K562 (cell line): ENCODE results near the gene OR51B5. TPM values are rescaled to one million over a fixed set of nuclear protein-coding genes. Genes with fewer than 3 reads are reported as not detected.

ENCODE experiments used
- ATAC-seq: fragments of 200-7000 bp; cut with Tn5 transposase; 3 replicates; pipeline ENCODE4 v1.9.1; 2020; ENCODE audit warnings: moderate library complexity
- BruUV-seq: library from RNA; stranded (reverse); fragments of 400-500 nt; replicated peaks from 2 replicates; lab custom pipeline; 2021; lab: Mats Ljungman, UMichigan
- CTCF ChIA-PET: fragments of 300-600 bp; formaldehyde crosslinking; extraction: SDS; loops from one replicate; lab custom pipeline; 2021; ENCODE audit warnings: low intra/inter-chr PET ratio; lab: Yijun Ruan, JAX
- POLR2A ChIA-PET: fragments of 300-600, 350-650 bp; sonication (Branson Sonifier 250); formaldehyde crosslinking; extraction: SDS; loops from one replicate; lab custom pipeline; 2021; ENCODE audit warnings: antibody characterized with exemption, inconsistent platforms; lab: Yijun Ruan, JAX
- DNase-seq, 4 experiments: peaks; one replicate each; pipeline versions ENCODE4 v3.0.0 to v3.0.0-alpha.2; 2011 to 2018; ENCODE audit warnings: low spot score in 3 of 4, mixed read lengths in 3 of 4; ENCODE audit errors: extremely low read depth in 1 of 4
- FAIRE-seq: peaks from 2 replicates; lab custom pipeline; 2011; peaks lifted over from hg19 to GRCh38; lab: Jason Lieb, UNC
- H2AFZ ChIP-seq: 2 replicates; pipeline ENCODE4 v1.6.0; 2011; ENCODE audit warnings: low read depth, low read length, control low read depth, inconsistent platforms
- H3K27ac ChIP-seq: fragments of 200-600 bp; 3 replicates; pipeline ENCODE4 v1.8.0; 2011; ENCODE audit warnings: low read depth, mild to moderate bottlenecking, control low read depth, inconsistent platforms, low read length, moderate library complexity, mixed read lengths; ENCODE audit errors: extremely low read depth
- H3K27me3 ChIP-seq, 2 experiments: fragments of 300-600 bp in 1 of 2; 2 replicates in 1 of 2; 3 replicates in 1 of 2; pipeline versions ENCODE4 v1.6.0 to v1.8.0; 2011; ENCODE audit warnings: inconsistent platforms in 2 of 2, low read length in 2 of 2, mild to moderate bottlenecking in 1 of 2, mixed read lengths in 1 of 2, moderate library complexity in 1 of 2; ENCODE audit not compliant: control insufficient read depth in 2 of 2, insufficient read depth in 2 of 2
- H3K36me3 ChIP-seq: fragments of 300-600 bp; 3 replicates; pipeline ENCODE4 v1.8.0; 2011; ENCODE audit warnings: mild to moderate bottlenecking, low read length, inconsistent platforms; ENCODE audit not compliant: control insufficient read depth, insufficient read depth
- H3K4me1 ChIP-seq, 2 experiments: fragments of 200-600 bp in 1 of 2; replicated peaks in 1 of 2; 2 replicates in 1 of 2; 3 replicates in 1 of 2; pipeline versions ENCODE4 v1.5.1 to v1.8.0; 2011; ENCODE audit warnings: inconsistent platforms in 2 of 2, low read length in 2 of 2, mild to moderate bottlenecking in 1 of 2, mixed read lengths in 1 of 2, moderate library complexity in 1 of 2; ENCODE audit not compliant: control insufficient read depth in 2 of 2, insufficient read depth in 2 of 2
- H3K4me2 ChIP-seq: 2 replicates; pipeline ENCODE4 v1.6.1; 2011; ENCODE audit warnings: low read length, control low read depth, inconsistent platforms, mixed read lengths; ENCODE audit not compliant: insufficient read depth
- H3K4me3 ChIP-seq: fragments of 200-600 bp; sonication (generic), shearing (Covaris generic); 2 replicates; pipeline ENCODE4 v1.5.1; 2016; ENCODE audit warnings: control low read depth, inconsistent platforms
- H3K79me2 ChIP-seq: fragments of 200-600 bp; 3 replicates; pipeline ENCODE4 v1.8.0; 2011; ENCODE audit warnings: low read length, inconsistent platforms; ENCODE audit not compliant: control insufficient read depth, insufficient read depth
- H3K9ac ChIP-seq, 2 experiments: 2 replicates each; pipeline versions ENCODE4 v1.6.0 to v1.6.1; 2011; ENCODE audit warnings: low read depth in 2 of 2, low read length in 2 of 2, control low read depth in 1 of 2, inconsistent platforms in 1 of 2, mild to moderate bottlenecking in 1 of 2, mixed read lengths in 1 of 2; ENCODE audit not compliant: insufficient read depth in 1 of 2
- H3K9me1 ChIP-seq: one replicate; pipeline ENCODE4 v1.6.0; 2011; ENCODE audit warnings: inconsistent platforms, mild to moderate bottlenecking, low read length, moderate library complexity; ENCODE audit not compliant: control insufficient read depth, insufficient read depth
- H3K9me3 ChIP-seq: replicated peaks from 2 replicates; pipeline ENCODE4 v1.5.1; 2011; ENCODE audit warnings: low read depth, low read length, inconsistent platforms; ENCODE audit not compliant: control insufficient read depth, insufficient read depth
- H4K20me1 ChIP-seq: replicated peaks from 2 replicates; pipeline ENCODE4 v1.6.1; 2011; ENCODE audit warnings: low read length, inconsistent platforms, mixed read lengths; ENCODE audit not compliant: control insufficient read depth, insufficient read depth
- E2F4 ChIP-seq: sonication (generic); formaldehyde crosslinking; IDR thresholded peaks from 2 replicates; pipeline ENCODE4 v1.8.0; 2022; ENCODE audit warnings: mild to moderate bottlenecking, low read depth, missing genetic modification reagents
- HNRNPK ChIP-seq: fragments of 200-400 bp; formaldehyde crosslinking; IDR thresholded peaks from one replicate; pipeline ENCODE4 v1.6.1; 2018; ENCODE audit warnings: mild to moderate bottlenecking, low read depth, low read length; ENCODE audit not compliant: poor library complexity, severe bottlenecking
- KDM1A ChIP-seq, 2 experiments: fragments of 450-650 bp; IDR thresholded peaks; 2 replicates each; pipeline ENCODE4 v1.6.1; 2016; ENCODE audit warnings: mild to moderate bottlenecking in 2 of 2
- LARP7 ChIP-seq: fragments of 450-650 bp; IDR thresholded peaks from 2 replicates; pipeline ENCODE4 v1.6.1; 2016
- PCBP1 ChIP-seq: fragments of 200-400 bp; formaldehyde crosslinking; IDR thresholded peaks from 2 replicates; pipeline ENCODE4 v1.6.1; 2018; ENCODE audit warnings: mild to moderate bottlenecking, low read depth, low read length; ENCODE audit not compliant: poor library complexity, severe bottlenecking
- PCBP2 ChIP-seq: fragments of 200-400 bp; formaldehyde crosslinking; IDR thresholded peaks from 2 replicates; pipeline ENCODE4 v1.6.1; 2018; ENCODE audit warnings: low read length, low read depth, mild to moderate bottlenecking, moderate library complexity; ENCODE audit not compliant: poor library complexity, severe bottlenecking
- U2AF1 ChIP-seq: fragments of 200-400 bp; formaldehyde crosslinking; optimal IDR thresholded peaks from 2 replicates; pipeline ENCODE3; 2017; ENCODE audit warnings: mild to moderate bottlenecking, low read depth, low read length, moderate library complexity
- WGBS: fragments of 100-300 bp; shearing (Covaris generic); methylation state at CpG from one replicate; pipeline ENCODE4 v1.1.6; 2016; ENCODE audit warnings: low coverage, mixed read lengths; ENCODE audit not compliant: insufficient coverage; ENCODE audit errors: missing lambda C conversion rate; 5-methylcytosine and 5-hydroxymethylcytosine counted together
- in situ Hi-C: fragments of 300-500 bp; cut with MboI; formaldehyde crosslinking; loops from 4 replicates; pipeline ENCODE4 v1.15.0; 2018; ENCODE audit warnings: inconsistent platforms, mixed read lengths
- intact Hi-C: fragments of 100-400 bp; cut with micrococcal nuclease; formaldehyde crosslinking; loops from 2 replicates; pipeline ENCODE4 v1.14.2; 2022
- polyA plus RNA-seq, 8 experiments: library from polyadenylated mRNA; depleted of rRNA in 4 of 8; stranded (reverse) in 5 of 8; unstranded in 3 of 8; fragments of >200 nt; fragmentation: Nextera tagmentation in 2 of 8; fragmentation: Illumina TruSeq in 1 of 8; extraction: Ambion mirVana in 2 of 8; extraction: Trizol in 1 of 8; gene quantifications; 2 replicates each; pipeline versions ENCODE4 v1.2.1 to v1.2.3, GENCODE V29; 2011 to 2014; ENCODE audit warnings: inconsistent platforms in 1 of 8, missing spikeins in 1 of 8
- total RNA-seq, 7 experiments: library from RNA; depleted of rRNA in 6 of 7; stranded (reverse); fragments of >200 nt in 6 of 7; fragmentation: Illumina TruSeq in 2 of 7; extraction: Trizol in 2 of 7; gene quantifications; 2 replicates each; pipeline versions ENCODE4 v1.2.1 to v1.2.3, GENCODE V29; 2011 to 2021; ENCODE audit warnings: low replicate concordance in 1 of 7

The OR51B5 gene
- total and polyA plus RNA-seq, 9 of the 15 experiments (the other 6 are each of a cell fraction or from before 2014, with no cell fraction given): 81.2 to 176 (median 113) TPM

DNA sequence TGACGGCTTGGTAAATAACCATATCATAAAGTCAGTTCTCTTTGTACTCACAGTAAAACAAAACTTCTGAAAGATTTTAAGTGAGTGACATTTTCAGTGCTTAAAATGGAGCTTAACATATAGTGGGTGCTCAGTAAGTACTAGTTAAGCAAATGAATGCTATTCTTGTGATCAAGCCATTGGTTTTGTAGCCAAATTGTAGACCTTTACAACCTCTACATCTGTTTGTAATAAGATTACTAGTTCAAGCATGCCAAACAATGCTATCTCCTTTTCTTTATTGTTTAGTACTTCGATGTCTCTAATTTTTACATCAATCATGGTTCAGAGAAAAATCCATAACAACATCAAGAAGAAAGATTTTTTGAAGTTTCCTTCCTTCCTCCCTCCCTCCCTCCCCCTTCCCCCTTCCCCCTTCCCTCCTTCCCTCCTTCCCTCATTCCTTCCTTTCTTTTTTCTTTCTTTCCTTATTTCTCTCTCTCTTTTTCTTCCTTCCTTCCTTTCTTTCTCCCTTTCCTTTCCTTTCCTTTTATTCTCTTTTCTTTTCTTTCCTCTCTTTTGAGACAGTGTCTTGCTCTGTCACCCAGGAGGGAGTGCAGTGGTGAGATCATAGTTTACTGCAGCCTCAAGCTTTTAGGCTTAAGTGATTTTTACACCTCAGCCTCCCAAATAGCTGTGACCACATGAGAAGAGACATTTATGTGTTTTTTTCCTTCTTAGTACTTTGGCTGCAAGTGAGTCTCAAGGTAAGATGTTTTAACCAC lies 35.9 kb downstream of the OR51B5 start:
- H3K4me1 ChIP-seq: peaks cover 0 to 3% of the 10 kb centered on the region in 2 experiments; a peak in 2 of 5 replicates
- no peak overlapping the region for H3K4me3 ChIP-seq
- H3K9me3 ChIP-seq: no peaks in the 10 kb centered on the region
- peak; percentile 36; the same call in 1 of the 3 replicates for ATAC-seq
- no peak overlapping the region for H3K27ac ChIP-seq
- H3K79me2 ChIP-seq: peaks cover 59% of the 10 kb centered on the region
- no peak overlapping the region for H2AFZ ChIP-seq
- no peak overlapping the region for H3K4me2 ChIP-seq
- in situ Hi-C loops: no loop called here
- H3K27me3 ChIP-seq: no peaks in the 10 kb centered on the region
- ChIA-PET CTCF (no interaction called here), POLR2A (interaction anchor here (0.6 kb wide), 2 partner anchors 56 to 208 kb away, joined by 3 read pairs; no protein-coding TSS in a partner anchor)
- H3K9me1 ChIP-seq: no peaks in the 10 kb centered on the region
- no peak for DNase-seq
- H3K9ac ChIP-seq: no peak overlapping the region
- intact Hi-C loops: no loop called here
- H4K20me1 ChIP-seq: no peaks in the 10 kb centered on the region
- no TSS peak for BruUV-seq
- 75% methylated on average over 2 of the region's 2 CpGs for WGBS
- FAIRE-seq: no peak
- H3K36me3 ChIP-seq: peaks cover 67% of the 10 kb centered on the region
- TF ChIP-seq LARP7 (no peak), U2AF1 (peak; percentile 66), PCBP2 (peak; percentile 83), E2F4 (CRISPR knock-in tag) (no peak), KDM1A (IDR thresholded peaks at IDR 0.05) (peak in 1 of 2 experiments; percentile 28; a peak in 1 of 4 replicates), PCBP1 (peak; percentile 65), HNRNPK (peak; percentile 75)
